K562 (cell line): ENCODE results near the gene NUP88.

Experiments used
- BHLHE40 ChIP-seq: IDR thresholded peaks from 2 replicates; pipeline ENCODE4 v1.6.1; 2011; ENCODE audit warnings: low read length, improper control_type of control experiment
- BRF2 ChIP-seq: IDR thresholded peaks from 3 replicates; pipeline ENCODE4 v1.6.1; 2011; ENCODE audit warnings: borderline replicate concordance, mild to moderate bottlenecking; ENCODE audit not compliant: insufficient read length, insufficient read depth
- CEBPB ChIP-seq: fragments of 450-650 bp; IDR thresholded peaks from 2 replicates; pipeline ENCODE4 v1.6.1; 2016; ENCODE audit warnings: missing genetic modification characterization, missing compliant biosample characterization
- CHD4 ChIP-seq: fragments of 200-600 bp; sonication (generic); IDR thresholded peaks from 3 replicates; pipeline ENCODE4 v1.6.1; 2012; ENCODE audit warnings: low read depth, mild to moderate bottlenecking, mixed read lengths, low read length, inconsistent platforms; ENCODE audit not compliant: insufficient read depth, insufficient replicate concordance, poor library complexity, severe bottlenecking
- CTCF ChIP-seq, 3 experiments: IDR thresholded peaks in 2 of 3; conservative IDR thresholded peaks in 1 of 3; 2 replicates each; pipeline ENCODE4 v1.5.1; 2011 to 2012; ENCODE audit warnings: low read length in 3 of 3, mild to moderate bottlenecking in 3 of 3, control low read depth in 2 of 3, improper control_type of control experiment in 1 of 3, inconsistent platforms in 1 of 3, low read depth in 1 of 3, mixed read lengths in 1 of 3, moderate library complexity in 1 of 3; ENCODE audit not compliant: insufficient read depth in 2 of 3
- E4F1 ChIP-seq: fragments of 250-450 bp; sonication (Bioruptor Pico); IDR thresholded peaks from 2 replicates; pipeline ENCODE4 v1.5.0; 2021; ENCODE audit warnings: mild to moderate bottlenecking, borderline replicate concordance
- EP300 ChIP-seq: IDR thresholded peaks from 2 replicates; pipeline ENCODE4 v1.6.1; 2012; ENCODE audit warnings: low read length, improper control_type of control experiment
- POLR2A ChIP-seq: fragments of 450-650 bp; conservative IDR thresholded peaks from 2 replicates; pipeline ENCODE4 v1.6.1; 2016
- SAFB2 ChIP-seq: fragments of 200-400 bp; formaldehyde crosslinking; IDR thresholded peaks from 2 replicates; pipeline ENCODE4 v1.6.1; 2018; ENCODE audit warnings: borderline replicate concordance, low read length, low read depth, moderate library complexity; ENCODE audit not compliant: severe bottlenecking
- ZC3H11A ChIP-seq: IDR thresholded peaks from 2 replicates; pipeline ENCODE4 v1.6.1; 2012; ENCODE audit warnings: low read depth, low read length, improper control_type of control experiment
- ZNF263 ChIP-seq: sonication (generic); formaldehyde crosslinking; IDR thresholded peaks from 2 replicates; pipeline ENCODE4 v1.8.0; 2022; ENCODE audit warnings: mild to moderate bottlenecking, missing genetic modification reagents, borderline replicate concordance
- ZNF584 ChIP-seq: fragments of 200-800 bp; sonication (Bioruptor generic); IDR thresholded peaks from 2 replicates; pipeline ENCODE4 v1.6.1; 2016; ENCODE audit warnings: low read depth, mild to moderate bottlenecking, missing genetic modification characterization, missing compliant biosample characterization

- TF ChIP-seq EP300: no peak
- TF ChIP-seq E4F1 (CRISPR knock-in tag): no peak
- no peak for TF ChIP-seq ZC3H11A
- no peak for TF ChIP-seq CEBPB (tag)
- TF ChIP-seq POLR2A: no peak
- TF ChIP-seq BHLHE40: no peak
- no peak for TF ChIP-seq CHD4
- TF ChIP-seq ZNF584 (CRISPR knock-in tag): no peak
- TF ChIP-seq SAFB2: no peak
- no peak for TF ChIP-seq BRF2
- TF ChIP-seq CTCF (IDR thresholded peaks at IDR 0.05 in 2 of 3, conservative IDR thresholded peaks at IDR 0.05 in 1 of 3; ENCODE audit: insufficient read depth in 2 of 3, low read depth in 1 of 3, low read length in 3 of 3): no peak
- TF ChIP-seq ZNF263: no peak
Observed at GRCh38 chr17:5408186-5408585, 11.3 kb downstream of the NUP88 start.
